Fibroblast of the aortic adventitia (primary cell): ENCODE measurements around the gene AMMECR1L. TPM values are rescaled to one million over a fixed set of nuclear protein-coding genes. Genes with fewer than 3 reads are reported as not detected.
"Not testable (repeated sequence)": the region's sequence is repeated elsewhere in the genome, so short reads cannot be mapped to it uniquely, and the experiment has no call there.

Experiments
- DNase-seq: peaks from one replicate; pipeline ENCODE4 v3.0.0-alpha.2; 2010; ENCODE audit warnings: low read depth
- H3K4me3 ChIP-seq: 2 replicates; pipeline ENCODE4 v1.5.1; 2011; ENCODE audit warnings: low read depth, mild to moderate bottlenecking, control low read depth, low read length, moderate library complexity
- total RNA-seq: library from RNA; depleted of rRNA; stranded (reverse); fragments of >200 nt; gene quantifications from 2 replicates; pipeline ENCODE4 v1.2.3, GENCODE V29; 2012; ENCODE audit warnings: low replicate concordance
- TF ChIP-seq, protein P1 (sequence below): IDR thresholded peaks from 2 replicates; pipeline ENCODE4 v1.5.1; 2011; ENCODE audit warnings: mild to moderate bottlenecking, low read length, control low read depth, inconsistent platforms; ENCODE audit not compliant: insufficient read depth

AMMECR1L gene
- total RNA-seq, 1 donor = 12.4 TPM

DNA sequence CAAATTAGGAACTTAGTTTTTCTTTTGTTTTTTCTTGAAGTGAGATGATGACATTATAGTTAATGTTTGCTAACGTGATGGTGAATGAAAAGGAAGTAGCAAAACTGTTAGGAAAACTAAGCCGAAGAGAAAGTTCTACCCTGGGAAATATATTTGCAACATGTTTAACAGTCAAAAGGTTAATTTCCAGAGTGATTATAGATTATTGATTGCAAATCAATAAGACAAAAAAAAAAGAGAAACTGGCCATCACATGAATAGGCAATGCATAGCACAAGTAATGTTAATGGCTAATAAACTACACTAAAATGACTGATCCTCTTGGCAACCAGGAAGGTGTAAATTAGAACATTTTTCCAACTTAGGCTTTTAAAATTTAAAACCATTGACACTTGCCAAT, 26.0 kb upstream of the AMMECR1L start:
- DNase-seq = no peak
- TF ChIP-seq, protein P1, sequence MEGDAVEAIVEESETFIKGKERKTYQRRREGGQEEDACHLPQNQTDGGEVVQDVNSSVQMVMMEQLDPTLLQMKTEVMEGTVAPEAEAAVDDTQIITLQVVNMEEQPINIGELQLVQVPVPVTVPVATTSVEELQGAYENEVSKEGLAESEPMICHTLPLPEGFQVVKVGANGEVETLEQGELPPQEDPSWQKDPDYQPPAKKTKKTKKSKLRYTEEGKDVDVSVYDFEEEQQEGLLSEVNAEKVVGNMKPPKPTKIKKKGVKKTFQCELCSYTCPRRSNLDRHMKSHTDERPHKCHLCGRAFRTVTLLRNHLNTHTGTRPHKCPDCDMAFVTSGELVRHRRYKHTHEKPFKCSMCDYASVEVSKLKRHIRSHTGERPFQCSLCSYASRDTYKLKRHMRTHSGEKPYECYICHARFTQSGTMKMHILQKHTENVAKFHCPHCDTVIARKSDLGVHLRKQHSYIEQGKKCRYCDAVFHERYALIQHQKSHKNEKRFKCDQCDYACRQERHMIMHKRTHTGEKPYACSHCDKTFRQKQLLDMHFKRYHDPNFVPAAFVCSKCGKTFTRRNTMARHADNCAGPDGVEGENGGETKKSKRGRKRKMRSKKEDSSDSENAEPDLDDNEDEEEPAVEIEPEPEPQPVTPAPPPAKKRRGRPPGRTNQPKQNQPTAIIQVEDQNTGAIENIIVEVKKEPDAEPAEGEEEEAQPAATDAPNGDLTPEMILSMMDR = no peak

DNA sequence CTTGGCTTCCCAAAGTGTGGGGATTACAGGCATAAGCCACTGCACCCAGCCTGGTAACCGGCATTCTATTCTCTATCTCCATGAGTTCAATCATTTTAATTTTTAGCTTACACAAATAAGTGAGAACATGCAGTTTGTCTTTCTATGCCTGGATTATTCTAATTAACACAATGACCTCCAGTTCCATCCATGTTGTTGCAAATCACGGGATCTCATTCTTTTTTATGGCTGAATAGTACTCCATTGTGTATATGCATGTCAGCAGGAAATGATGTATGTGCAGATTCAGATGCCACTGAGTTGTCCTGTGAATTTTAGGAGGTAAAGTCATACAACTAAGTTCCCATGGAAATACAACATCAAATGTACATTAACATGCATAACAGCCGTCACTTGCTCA, 24.7 kb upstream of the AMMECR1L start:
- no peak overlapping the region for H3K4me3 ChIP-seq
- DNase-seq = no peak
- TF ChIP-seq, protein P1 = no peak

More for the DNA sequence above, 26.0 kb upstream of the AMMECR1L start:
- no peak overlapping the region for H3K4me3 ChIP-seq

DNA sequence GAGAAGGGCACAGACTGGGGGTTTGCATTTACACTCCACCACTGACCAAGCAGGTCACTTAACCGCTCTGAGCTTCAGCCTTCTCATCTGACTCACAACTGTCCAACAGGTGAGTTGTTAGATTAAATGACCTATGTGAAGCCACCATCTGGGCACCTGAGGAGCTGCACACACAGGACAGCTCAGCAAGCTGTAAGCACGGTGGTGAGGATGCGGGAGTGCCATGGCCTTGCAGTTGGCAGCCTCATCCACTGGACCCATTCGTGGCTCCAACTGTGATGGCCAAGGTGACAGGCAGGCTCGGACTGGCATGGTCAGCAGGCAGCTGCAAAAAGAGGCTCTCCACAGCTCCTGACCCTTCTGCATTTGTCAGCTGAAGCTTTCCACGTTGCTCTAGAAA, 23.3 kb upstream of the AMMECR1L start:
- no peak overlapping the region for H3K4me3 ChIP-seq
- no peak for DNase-seq
- TF ChIP-seq, protein P1 = no peak

DNA sequence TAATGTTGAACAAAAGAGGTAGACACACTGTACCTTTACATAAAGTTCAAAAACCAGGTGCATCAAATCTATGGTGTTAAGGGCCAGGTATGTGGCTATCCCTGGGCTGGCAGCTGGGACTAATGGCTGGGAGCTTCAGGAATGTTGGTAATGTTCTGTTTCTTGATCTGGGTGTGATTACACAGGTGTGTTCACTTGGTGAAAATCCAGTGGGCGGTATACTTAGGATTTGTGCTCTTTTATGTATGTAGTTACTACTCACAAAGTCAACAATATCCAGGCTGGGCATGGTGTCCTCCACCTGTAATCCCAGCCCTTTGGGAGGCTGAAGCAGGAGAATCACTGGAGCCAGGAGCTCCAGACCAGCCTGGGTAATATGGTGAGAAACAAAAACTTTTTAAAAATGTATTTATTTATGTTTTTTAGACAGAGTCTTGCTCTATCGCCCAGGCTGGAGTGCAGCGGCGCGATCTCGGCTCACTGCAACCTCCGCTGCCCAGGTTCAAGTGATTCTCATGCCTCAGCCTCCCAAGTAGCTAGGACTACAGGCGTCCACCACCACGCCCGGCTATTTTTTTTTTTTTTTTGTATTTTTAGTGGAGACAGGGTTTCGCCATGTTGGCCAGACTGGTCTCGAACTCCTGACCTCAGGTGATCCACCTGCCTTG, 22.1 kb upstream of the AMMECR1L start:
- not testable (repeated sequence) for H3K4me3 ChIP-seq, DNase-seq

DNA sequence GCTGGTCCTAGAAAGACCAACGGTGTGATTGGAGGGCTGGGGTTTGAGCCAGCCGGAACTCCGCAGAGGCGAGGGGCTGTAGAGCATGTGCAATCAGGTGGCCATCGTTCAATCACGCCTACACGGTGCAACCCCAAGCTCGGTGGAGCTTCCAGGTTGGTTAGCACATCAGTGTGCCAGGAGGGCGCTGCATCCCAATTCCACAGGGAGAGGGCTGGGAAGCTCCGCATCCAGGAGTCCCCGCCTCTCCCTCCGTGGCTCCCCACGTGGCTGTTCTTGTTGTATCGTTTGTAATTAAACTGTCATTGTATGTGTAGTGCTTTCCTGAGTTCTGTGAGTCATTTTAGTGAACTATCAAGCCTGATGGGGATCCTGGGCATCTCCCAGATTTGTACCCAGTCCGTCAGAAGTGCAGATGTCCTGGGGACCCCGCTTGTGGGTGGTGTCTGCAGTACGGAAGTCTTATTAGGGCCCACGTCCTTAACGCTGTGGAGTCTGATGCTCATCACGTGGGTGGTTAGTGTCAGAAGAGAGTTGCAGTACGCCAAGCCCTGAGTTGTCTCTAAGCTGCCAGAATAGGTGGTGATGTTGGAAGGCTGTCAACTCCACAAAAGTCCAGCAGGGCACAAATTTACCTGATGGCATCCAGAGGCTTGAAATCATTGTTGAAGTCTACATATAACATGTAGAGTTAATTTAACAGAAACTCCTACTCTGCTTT, 20.6 kb upstream of the AMMECR1L start:
- no peak overlapping the region for H3K4me3 ChIP-seq
- TF ChIP-seq, protein P1 = no peak
- no peak for DNase-seq

DNA sequence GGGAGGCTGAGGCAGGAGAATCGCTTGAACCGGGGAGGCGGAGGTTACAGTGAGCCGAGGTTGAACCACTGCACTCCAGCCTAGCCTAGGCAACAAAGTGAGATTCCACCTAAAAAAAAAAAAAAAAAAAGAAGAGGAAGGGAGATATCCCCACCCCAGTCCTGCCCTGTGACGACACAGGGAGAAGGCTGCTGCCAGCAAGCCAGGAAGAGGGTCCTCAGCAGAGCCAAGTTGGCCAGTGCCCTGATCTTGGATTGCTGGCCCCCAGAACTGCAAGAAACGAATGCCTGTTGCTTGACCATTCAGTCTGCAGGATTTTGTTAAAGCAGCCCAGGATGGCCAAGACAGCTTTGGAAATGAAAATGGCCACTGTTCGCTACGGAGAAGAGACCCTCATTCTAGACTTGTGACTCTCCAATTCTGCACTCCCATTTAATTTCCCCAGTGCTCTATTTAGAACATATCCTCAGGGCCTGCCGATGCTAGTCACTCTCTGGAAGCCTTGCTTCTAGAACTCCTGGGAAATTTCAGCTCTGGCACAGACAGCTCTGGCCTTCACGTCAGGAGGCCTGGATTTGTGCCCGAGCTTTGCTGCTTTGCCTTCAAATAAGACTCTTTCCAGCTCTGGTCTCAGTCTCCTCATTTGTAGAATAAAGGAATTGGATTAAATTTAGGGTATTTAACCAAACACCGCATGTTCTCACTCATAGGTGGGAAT, 15.7 kb upstream of the AMMECR1L start:
- H3K4me3 ChIP-seq = no peak overlapping the region
- DNase-seq = peak; percentile 84
- TF ChIP-seq, protein P1 = no peak

DNA sequence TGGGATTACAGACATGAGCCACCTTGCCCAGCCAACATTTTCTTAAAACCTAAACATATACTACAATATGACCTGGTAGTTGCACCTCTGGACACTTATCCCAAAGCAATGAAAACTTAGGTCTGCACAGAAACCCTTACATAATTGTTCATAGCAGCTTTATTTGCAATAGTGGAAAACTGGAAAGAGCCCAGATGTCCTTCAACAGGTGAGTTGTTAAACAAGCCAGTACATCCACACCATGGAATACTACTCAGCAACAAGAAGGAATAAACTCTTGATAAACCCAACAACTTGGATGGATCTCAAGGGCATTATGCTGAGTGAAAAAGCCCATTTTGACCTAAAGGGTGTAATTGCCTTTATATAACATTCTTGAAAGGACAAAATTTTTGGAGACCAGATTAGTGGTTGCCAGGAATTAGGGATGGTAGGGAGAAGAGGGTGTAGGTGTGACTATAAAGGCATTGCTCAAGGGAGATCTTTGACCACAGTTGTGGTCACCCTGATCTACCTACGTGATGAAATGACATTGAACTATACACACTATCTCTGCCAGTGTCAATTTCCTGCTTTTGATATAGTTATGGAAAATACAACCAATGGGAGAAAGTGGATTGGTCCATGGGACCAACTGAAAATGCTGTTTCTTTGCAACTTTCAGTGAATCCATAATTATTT, 11.9 kb upstream of the AMMECR1L start:
- TF ChIP-seq, protein P1 = no peak
- DNase-seq = no peak
- H3K4me3 ChIP-seq = no peak overlapping the region
